Measurements from ENCODE around the gene WWOX. TPM values are rescaled to one million over a fixed set of nuclear protein-coding genes. Genes with fewer than 3 reads are reported as not detected.

Gene WWOX
- total RNA-seq, 1 donor from 2014 or later, result 43.2 TPM

DNA sequence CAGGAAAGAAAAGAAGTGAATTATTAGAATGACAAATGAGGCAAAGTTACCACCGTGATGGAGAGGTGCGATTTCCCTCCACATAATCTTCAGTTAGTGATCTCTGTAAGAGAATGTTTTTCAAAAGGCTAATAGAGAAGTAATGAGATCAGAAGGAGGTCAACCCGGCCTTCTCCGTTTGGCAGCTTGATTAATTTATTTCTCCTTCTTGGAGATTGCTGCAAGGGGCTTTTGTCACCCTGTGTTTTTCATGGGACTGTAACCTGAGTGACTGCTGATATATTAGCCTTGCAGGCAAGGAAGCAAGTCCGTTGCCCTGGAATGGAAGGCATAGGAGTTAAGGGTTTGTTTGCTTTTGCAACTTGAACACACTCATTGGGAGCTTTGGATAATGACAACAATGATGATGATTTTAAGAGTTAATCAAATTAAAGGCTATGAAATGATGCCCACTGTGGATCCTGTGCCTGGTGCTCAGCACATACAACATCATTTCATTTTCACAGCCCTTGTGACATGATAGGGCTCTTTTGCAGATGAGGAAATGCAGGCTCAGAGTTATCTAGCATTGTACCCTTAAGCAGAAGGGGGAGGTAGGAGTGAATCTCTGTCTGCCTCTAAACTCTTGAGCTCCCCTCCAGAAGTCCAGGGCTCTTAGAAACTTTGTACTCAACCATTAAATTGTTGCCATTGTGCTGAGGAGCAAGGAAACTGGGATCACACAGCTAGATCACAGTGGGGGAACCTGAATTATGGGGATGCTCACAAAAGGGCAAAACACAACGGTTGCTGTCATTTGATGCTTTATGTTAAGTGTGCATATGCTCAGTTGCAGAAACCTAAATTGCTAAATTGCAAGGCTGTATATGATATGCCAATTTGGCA is 226.3 kb downstream of the WWOX start:
- no peaks in the 10 kb centered on the region for H3K36me3 Mint-ChIP-seq (ENCODE audit: insufficient read depth)
- no peaks in the 10 kb centered on the region for H3K27me3 Mint-ChIP-seq
- no peak overlapping the region for H3K4me3 Mint-ChIP-seq (ENCODE audit: low read depth)
- no peak for TF ChIP-seq CTCF (IDR thresholded peaks at IDR 0.05; ENCODE audit: unreplicated experiment)
- DNase-seq (ENCODE audit: low spot score, unreplicated experiment), result no peak
- H3K4me1 Mint-ChIP-seq (ENCODE audit: low read depth), result peaks cover 48% of the 10 kb centered on the region
- peak overlapping the region; percentile 70 for H3K27ac Mint-ChIP-seq
- no peaks in the 10 kb centered on the region for H3K9me3 Mint-ChIP-seq (ENCODE audit: low read depth)

DNA sequence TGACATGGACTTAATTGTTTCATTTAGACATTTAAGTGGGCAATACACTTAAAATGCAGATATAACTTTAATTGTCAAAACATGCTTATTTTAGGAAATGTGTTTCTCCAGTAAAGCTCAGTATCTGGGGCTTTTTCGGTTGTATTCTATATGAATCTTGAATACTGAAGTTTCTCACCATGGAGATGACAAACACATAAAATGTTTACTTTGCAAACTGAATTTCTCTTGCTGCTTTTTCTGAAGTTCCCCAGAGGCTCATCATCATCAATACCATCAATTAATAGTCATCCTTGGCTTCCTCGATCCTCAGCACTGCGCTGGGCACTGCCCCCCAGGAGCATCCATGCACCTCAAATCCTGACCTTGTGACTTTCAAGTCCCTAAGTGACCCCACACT is 227.3 kb downstream of the WWOX start:
- no peak for DNase-seq (ENCODE audit: low spot score, unreplicated experiment)
- H3K36me3 Mint-ChIP-seq (ENCODE audit: insufficient read depth), result no peaks in the 10 kb centered on the region
- H3K9me3 Mint-ChIP-seq (ENCODE audit: low read depth), result no peaks in the 10 kb centered on the region
- no peak for TF ChIP-seq CTCF (IDR thresholded peaks at IDR 0.05; ENCODE audit: unreplicated experiment)
- no peaks in the 10 kb centered on the region for H3K27me3 Mint-ChIP-seq
- peaks cover 44% of the 10 kb centered on the region for H3K4me1 Mint-ChIP-seq (ENCODE audit: low read depth)
- H3K4me3 Mint-ChIP-seq (ENCODE audit: low read depth), result no peak overlapping the region
- H3K27ac Mint-ChIP-seq, result no peak overlapping the region

DNA sequence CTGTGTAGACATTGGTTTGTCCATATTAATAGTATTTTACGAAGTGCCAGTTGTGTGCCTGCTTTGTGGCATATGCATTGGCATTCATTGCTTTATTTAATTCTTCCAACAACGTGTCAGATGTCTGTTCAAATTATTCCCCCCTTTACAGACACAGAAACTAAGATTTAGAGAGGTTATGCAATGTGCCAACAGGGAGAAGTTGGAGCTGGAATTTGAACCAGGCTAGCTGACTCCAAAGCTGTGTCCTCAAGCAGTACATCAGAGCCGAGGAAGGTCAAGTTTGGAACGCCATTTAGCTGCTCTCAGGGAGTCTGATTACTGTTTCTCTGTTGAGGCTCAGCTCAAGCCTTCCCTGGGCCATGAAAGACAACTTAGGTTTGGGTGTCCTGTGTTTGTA is 232.3 kb downstream of the WWOX start:
- no peak for TF ChIP-seq CTCF (IDR thresholded peaks at IDR 0.05; ENCODE audit: unreplicated experiment)
- Mint-ChIP-seq H3K27ac (no peak overlapping the region), H3K4me1 (ENCODE audit: low read depth) (peaks cover 6% of the 10 kb centered on the region), H3K36me3 (ENCODE audit: insufficient read depth) (no peaks in the 10 kb centered on the region), H3K4me3 (ENCODE audit: low read depth) (no peak overlapping the region), H3K9me3 (ENCODE audit: low read depth) (no peaks in the 10 kb centered on the region), H3K27me3 (no peaks in the 10 kb centered on the region)
- no peak for DNase-seq (ENCODE audit: low spot score, unreplicated experiment)

DNA sequence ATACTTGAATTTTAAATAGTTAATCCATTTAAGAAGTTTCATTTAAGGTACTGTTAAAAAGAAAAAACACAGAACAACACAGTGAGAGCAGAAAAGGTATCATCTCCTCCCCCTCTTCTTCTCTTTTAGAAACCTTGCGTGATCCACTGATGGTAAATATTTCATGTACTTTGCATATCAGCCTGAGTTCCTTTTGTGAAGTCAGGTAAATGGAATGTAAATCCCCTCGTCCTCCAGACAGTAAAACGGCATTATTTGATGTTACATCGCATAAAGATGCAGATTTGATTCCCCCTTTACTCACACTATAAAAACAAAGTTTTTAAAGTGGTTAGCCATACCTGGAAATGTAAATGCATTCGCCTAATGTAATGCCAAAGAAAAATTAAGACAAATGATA is 234.4 kb downstream of the WWOX start:
- H3K4me1 Mint-ChIP-seq (ENCODE audit: low read depth), result peaks cover 3% of the 10 kb centered on the region
- H3K9me3 Mint-ChIP-seq (ENCODE audit: low read depth), result no peaks in the 10 kb centered on the region
- H3K36me3 Mint-ChIP-seq (ENCODE audit: insufficient read depth), result no peaks in the 10 kb centered on the region
- no peak for DNase-seq (ENCODE audit: low spot score, unreplicated experiment)
- H3K27me3 Mint-ChIP-seq, result no peaks in the 10 kb centered on the region
- no peak for TF ChIP-seq CTCF (IDR thresholded peaks at IDR 0.05; ENCODE audit: unreplicated experiment)
- H3K4me3 Mint-ChIP-seq (ENCODE audit: low read depth), result no peak overlapping the region
- no peak overlapping the region for H3K27ac Mint-ChIP-seq

DNA sequence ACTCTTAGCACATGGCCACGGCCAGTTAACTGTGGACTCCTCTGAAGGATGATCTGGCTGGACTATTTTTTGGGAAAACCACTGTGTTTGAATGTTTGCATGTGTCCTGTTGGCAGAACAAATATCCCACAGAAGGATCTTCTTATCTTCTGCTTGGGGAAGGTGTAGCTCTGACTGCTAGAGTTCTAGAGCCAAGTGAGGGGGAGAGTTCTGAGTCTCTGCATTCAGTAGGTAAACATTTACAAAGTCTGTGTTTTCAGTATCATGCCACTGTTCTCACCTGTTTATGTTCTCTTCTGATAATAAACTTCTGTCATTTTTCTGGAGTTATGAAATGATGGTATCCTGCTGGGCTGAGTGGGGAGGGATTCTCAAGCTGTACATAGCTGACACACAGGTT is 241.1 kb downstream of the WWOX start:
- no peak for TF ChIP-seq CTCF (IDR thresholded peaks at IDR 0.05; ENCODE audit: unreplicated experiment)
- Mint-ChIP-seq H3K4me1 (ENCODE audit: low read depth) (no peaks in the 10 kb centered on the region), H3K27me3 (no peaks in the 10 kb centered on the region), H3K9me3 (ENCODE audit: low read depth) (peaks cover 18% of the 10 kb centered on the region), H3K4me3 (ENCODE audit: low read depth) (no peak overlapping the region), H3K36me3 (ENCODE audit: insufficient read depth) (peaks cover 3% of the 10 kb centered on the region), H3K27ac (no peak overlapping the region)
- DNase-seq (ENCODE audit: low spot score, unreplicated experiment), result no peak
